Stimulated activated CD4-positive, alpha-beta T cell treated with anti-CD3 and anti-CD28 coated beads, Interleukin-12 subunit alpha, Interleukin-12 subunit beta, amount 100 ng/mL, for 24 hours (primary cell): Measurements from ENCODE around the gene BPIFB3.
"Not testable (repeated sequence)": the region's sequence is repeated elsewhere in the genome, so short reads cannot be mapped to it uniquely, and the experiment has no call there.

ENCODE experiments used
- DNase-seq, 2 experiments: peaks; one replicate each; pipeline ENCODE4 v3.0.0-alpha.2; 2020; ENCODE audit warnings: low read depth in 2 of 2

The BPIFB3 gene

GRCh38 chr20:33027769-33028751 lies 25.6 kb upstream of the BPIFB3 start:
- DNase-seq: no peak

GRCh38 chr20:33028875-33029274 lies 24.8 kb upstream of the BPIFB3 start:
- DNase-seq: no peak

GRCh38 chr20:33030076-33030475 lies 23.6 kb upstream of the BPIFB3 start:
- no peak for DNase-seq

GRCh38 chr20:33030569-33030968 lies 23.1 kb upstream of the BPIFB3 start:
- no peak for DNase-seq

- no peak for DNase-seq
These were observed 22.2 kb upstream of the BPIFB3 start, which contains the start of gene BPIFB6 for GRCh38 chr20:33031531-33031930. Gene BPIFB6, plus strand, starts transcription at chr20:33031648. Its CDS starts 0 bp downstream, at chr20:33031648.

GRCh38 chr20:33032555-33032954 lies 21.1 kb upstream of the BPIFB3 start:
- DNase-seq: no peak

GRCh38 chr20:33033381-33033780 lies 20.3 kb upstream of the BPIFB3 start:
- no peak for DNase-seq

GRCh38 chr20:33034115-33034514 lies 19.6 kb upstream of the BPIFB3 start:
- no peak for DNase-seq

- DNase-seq: no peak
These were observed 18.7 kb upstream of the BPIFB3 start for GRCh38 chr20:33034901-33035492.

GRCh38 chr20:33037456-33037855 lies 16.2 kb upstream of the BPIFB3 start:
- DNase-seq: no peak

- no peak for DNase-seq
These were observed 15.5 kb upstream of the BPIFB3 start for GRCh38 chr20:33038243-33038642.

- DNase-seq: no peak
These were observed 11.3 kb upstream of the BPIFB3 start for GRCh38 chr20:33042430-33042829.

GRCh38 chr20:33042983-33043730 lies 10.5 kb upstream of the BPIFB3 start:
- no peak for DNase-seq

- DNase-seq: no peak
These were observed 9.9 kb upstream of the BPIFB3 start for GRCh38 chr20:33043731-33044181.

GRCh38 chr20:33045129-33045721 lies 8.5 kb upstream of the BPIFB3 start:
- DNase-seq: not testable (repeated sequence)

GRCh38 chr20:33046412-33046811 lies 7.3 kb upstream of the BPIFB3 start:
- DNase-seq: no peak

GRCh38 chr20:33051333-33051732 lies 2.4 kb upstream of the BPIFB3 start:
- DNase-seq: no peak

- no peak for DNase-seq
These were observed 678 bp downstream of the BPIFB3 start for GRCh38 chr20:33054381-33054780.

GRCh38 chr20:33054791-33055190 lies 1.1 kb downstream of the BPIFB3 start:
- no peak for DNase-seq

- no peak for DNase-seq
These were observed 5.4 kb downstream of the BPIFB3 start for GRCh38 chr20:33059136-33059535.

GRCh38 chr20:33059741-33060390 lies 6.2 kb downstream of the BPIFB3 start:
- no peak for DNase-seq
